22Rv1 (cell line): ENCODE results near the gene FILIP1.

Experiments used
- H3K27ac ChIP-seq: fragments of 450-650 bp; 2 replicates; pipeline ENCODE4 v1.5.1; 2017
- CTCF ChIP-seq: fragments of 450-650 bp; IDR thresholded peaks from 2 replicates; pipeline ENCODE4 v1.5.1; 2017; ENCODE audit warnings: mild to moderate bottlenecking
- ZFX ChIP-seq: fragments of 450-650 bp; IDR thresholded peaks from 2 replicates; pipeline ENCODE4 v1.6.1; 2017; ENCODE audit warnings: antibody characterized with exemption, borderline replicate concordance

The FILIP1 gene

GRCh38 chr6:75284632-75285282 is 208.8 kb downstream of the FILIP1 start, which contains the start of gene TMEM30A:
TMEM30A (minus strand) TSS chr6:75284792; CDS start chr6:75284638, 154 bp downstream.
- TF ChIP-seq ZFX, result no peak
- no peak for TF ChIP-seq CTCF
- H3K27ac ChIP-seq, result peak within 1 kb of the TSS; percentile 97

GRCh38 chr6:75283907-75284631 is 209.5 kb downstream of the FILIP1 start:
- peak overlapping the region; percentile 97 for H3K27ac ChIP-seq

GRCh38 chr6:75282706-75283105 is 210.9 kb downstream of the FILIP1 start:
- no peak overlapping the region for H3K27ac ChIP-seq
- no peak for TF ChIP-seq CTCF
- TF ChIP-seq ZFX, result no peak

More at GRCh38 chr6:75283907-75284631, 209.5 kb downstream of the FILIP1 start:
- TF ChIP-seq ZFX (no peak), CTCF (no peak)

GRCh38 chr6:75281653-75282052 is 211.9 kb downstream of the FILIP1 start:
- TF ChIP-seq ZFX (no peak), CTCF (no peak)
- H3K27ac ChIP-seq, result no peak overlapping the region

GRCh38 chr6:75280131-75280855 is 213.3 kb downstream of the FILIP1 start:
- no peak overlapping the region for H3K27ac ChIP-seq

GRCh38 chr6:75279418-75279817 is 214.2 kb downstream of the FILIP1 start:
- no peak overlapping the region for H3K27ac ChIP-seq
- TF ChIP-seq ZFX (no peak), CTCF (no peak)

More at GRCh38 chr6:75280131-75280855, 213.3 kb downstream of the FILIP1 start:
- no peak for TF ChIP-seq CTCF
- no peak for TF ChIP-seq ZFX
